HG02798 (cell line): ENCODE results near the gene EXOSC7.
"Not testable (repeated sequence)": the region's sequence is repeated elsewhere in the genome, so short reads cannot be mapped to it uniquely, and the experiment has no call there.

Source experiments
- ATAC-seq: cut with Tn5 transposase; IDR thresholded peaks from one replicate; pipeline ENCODE4 v1.9.1; 2021; ENCODE audit warnings: mild to moderate bottlenecking; ENCODE audit not compliant: unreplicated experiment, poor library complexity

The EXOSC7 gene

DNA sequence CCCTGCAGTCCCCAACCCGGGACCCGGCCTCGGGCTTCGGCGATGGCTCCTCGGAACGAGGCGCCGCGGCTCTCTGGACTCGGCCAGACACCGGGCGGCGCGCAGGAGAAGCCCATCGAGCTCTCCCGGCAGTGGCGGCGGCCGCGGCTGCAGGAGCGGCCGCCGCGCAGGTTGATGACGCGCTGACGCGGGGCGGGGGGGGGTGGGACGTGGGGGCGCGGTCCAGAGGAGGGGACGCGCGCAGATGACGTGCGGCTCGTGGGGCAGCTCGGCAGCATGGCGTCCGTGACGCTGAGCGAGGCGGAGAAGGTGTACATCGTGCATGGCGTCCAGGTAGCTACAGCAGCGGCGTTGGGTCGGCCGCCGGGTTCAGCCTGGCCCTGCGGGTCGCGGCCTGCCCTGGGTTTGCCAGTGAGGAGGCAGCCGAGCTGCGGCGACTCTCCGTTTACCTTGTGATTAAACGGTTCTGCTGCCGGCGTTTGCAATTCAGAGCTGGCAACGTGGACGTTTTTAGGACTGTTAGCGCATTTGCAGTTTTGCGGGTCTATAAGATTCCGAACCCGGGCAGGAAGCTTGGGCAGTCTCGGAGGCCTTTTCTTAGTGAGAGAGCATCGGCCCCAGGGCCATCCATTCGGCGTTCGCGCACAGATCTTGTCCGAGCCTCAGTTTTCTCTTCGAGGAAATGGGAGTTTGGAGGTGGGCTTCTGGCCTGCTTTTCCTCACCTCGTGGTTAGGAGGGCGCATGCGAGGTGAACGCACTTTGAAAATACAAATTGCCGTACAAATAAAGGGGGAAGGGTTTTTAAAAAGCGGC, at the start of gene EXOSC7, which contains the start of gene ZDHHC3:
EXOSC7 (plus strand) TSS at position 243 of the 814 bp plus-strand sequence; CDS start at position 277, 34 bp downstream.
ZDHHC3 (minus strand) TSS at position 173 of the 814 bp plus-strand sequence. CDS start 16,738 bp downstream, outside the sequence.
- ATAC-seq: peak; percentile 86

DNA sequence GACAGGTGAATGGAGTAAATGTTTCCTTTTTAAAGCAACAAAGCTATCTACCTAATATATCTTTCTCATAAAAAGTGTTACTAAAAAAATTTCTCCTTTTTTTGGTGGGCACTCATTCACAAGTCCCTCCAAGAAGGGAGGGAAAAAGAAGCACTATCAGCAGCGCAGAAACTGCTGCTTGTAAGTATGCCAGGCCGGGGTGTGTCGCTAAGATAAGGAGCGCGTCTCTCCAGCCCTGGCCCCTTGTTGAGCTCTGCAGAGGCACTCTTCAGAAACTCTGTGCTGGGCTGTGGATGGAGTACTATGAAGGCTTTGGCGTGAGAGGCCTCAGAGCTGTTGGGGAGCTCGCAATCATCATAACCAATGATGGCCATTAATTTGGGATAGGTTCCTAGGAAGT, 49.1 kb upstream of the EXOSC7 start:
- ATAC-seq: no peak

DNA sequence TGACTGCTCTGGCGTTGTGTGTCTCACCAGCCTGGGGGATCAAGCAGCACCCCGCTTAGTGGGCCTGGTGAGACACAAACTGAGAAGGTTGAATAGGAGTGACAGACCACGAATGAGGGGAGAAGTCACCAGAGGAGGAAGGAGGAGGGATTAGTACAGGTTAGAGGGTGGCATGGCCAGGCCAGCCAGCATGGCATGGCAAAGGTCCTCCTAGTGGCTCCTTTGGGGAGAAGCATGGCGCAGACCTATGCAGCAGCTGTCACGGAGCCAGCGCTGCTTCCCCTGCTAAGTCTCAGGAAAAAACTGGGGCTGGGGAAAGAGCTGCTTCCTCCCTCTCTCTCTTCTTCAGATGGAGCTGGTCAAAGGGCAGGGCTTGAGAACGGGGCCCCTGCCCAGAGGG, 48.7 kb upstream of the EXOSC7 start:
- no peak for ATAC-seq

DNA sequence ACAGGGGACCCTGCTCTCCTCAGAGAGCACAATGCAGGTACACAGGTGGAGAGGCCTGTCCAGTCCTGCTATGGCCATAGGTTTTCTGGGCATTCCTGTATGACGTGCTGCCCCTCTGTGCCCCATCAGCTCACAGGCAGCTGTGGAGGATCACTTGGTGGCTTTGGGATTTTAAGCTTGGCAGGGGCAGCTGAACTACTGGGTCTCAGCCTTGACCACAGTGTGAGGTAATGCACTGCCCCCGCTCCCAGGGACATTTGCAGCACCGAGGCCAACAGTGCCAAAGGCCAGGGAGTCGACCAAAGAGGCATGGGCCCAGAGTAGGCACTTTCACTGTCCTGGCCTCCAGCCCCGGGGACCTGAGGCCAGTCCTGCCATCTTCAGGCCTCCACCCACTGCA, 46.3 kb upstream of the EXOSC7 start:
- no peak for ATAC-seq

DNA sequence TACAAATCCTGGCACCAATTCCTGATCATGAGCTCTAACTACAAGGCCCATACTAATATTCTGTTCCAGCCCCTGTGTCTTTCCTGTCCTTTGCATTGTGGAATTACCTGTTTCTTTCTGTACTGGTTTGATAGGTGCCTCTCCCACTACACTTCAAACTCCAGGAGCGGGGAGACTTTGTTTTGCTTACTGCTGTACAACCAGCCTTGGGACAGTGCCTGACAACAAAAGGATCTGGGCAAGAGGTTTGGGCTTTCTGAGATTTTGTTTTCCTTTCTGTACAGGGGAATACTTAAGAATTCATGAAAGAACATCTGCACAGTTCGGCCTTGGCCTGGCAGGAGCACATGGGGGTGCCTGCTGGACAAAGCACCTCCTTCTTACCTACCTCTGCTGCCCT, 45.1 kb upstream of the EXOSC7 start:
- no peak for ATAC-seq

DNA sequence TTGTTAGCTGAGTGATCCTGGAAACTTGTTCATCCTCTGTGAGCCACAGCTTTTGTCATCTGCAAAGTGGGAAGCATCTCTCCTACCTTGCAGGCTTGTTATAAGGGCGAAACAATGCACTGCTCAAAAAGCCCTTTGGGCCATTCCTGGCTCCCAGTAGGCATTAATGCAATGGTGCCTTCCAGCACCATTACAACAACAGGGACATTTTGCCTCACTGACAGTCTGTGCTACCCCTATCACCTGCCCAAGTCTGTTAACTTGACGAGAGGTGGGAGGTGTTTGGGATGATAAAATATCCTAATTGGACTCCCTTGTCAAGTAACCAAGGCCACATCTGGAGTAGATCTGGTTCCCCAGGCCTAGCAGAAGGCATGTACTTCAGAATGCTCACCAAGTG, 44.3 kb upstream of the EXOSC7 start:
- ATAC-seq: no peak

DNA sequence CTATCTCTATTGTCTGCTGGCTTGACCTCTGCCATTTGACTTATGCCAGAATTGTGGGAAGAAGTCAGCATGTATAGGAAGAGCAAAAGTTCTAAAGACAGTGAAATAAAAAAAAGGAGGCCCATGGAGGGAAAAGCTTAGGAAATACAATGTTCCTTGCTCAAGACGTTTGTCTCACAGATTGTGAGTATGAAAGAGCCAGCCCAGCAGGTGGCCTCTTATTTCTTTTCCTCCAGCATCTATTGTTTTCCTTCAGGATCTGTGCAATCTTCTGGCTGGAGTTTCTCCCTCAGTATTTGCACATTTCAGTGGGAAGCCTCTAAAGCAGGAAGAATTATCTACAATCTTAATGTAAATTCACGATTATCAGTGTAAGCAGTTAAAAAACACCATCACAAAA, 43.8 kb upstream of the EXOSC7 start:
- no peak for ATAC-seq

DNA sequence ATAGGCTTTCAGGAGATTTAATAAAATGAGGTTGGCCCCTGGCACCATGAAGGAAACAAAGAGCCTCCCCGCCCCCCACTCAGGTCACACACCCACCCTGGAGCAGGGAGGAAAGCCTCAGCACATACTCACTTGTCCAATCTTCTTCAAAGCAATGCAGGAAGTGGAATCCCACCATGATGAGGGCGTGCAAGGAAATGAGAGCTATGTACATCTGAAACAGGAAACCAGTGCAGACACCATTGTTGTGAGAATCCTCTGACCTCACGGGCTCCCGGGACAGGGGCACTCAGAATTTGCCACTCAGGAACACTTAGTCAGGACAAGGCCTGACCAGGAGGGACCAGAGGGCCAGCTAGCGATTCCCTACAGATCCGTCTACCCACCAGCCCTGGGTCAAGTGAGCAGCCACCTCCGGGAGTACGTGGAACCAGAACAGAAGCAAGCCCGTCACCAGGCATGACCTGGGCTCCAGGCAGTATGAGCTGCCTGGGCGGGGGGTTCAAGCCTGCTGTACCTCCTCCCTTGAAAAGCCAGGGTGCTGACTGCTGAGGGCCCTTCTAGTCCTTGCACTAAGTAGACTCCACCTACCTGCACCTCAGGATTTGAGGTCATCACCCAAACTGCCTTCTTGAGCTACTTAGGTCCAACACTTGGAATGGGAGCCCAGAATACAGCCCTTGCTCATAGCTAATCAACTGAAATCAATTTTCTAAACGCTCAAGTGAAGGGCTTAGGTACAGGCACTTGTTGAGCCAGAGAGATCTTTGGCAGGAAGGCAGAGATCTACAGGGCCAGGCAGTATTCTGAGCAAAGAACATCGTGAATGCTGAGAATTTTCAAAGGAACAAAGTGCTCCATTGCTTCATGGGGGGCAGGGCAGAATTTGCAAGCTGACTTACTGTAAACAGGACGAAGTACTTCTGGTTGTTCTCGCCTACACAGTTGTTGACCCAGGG, 42.8 kb upstream of the EXOSC7 start:
- ATAC-seq: no peak

DNA sequence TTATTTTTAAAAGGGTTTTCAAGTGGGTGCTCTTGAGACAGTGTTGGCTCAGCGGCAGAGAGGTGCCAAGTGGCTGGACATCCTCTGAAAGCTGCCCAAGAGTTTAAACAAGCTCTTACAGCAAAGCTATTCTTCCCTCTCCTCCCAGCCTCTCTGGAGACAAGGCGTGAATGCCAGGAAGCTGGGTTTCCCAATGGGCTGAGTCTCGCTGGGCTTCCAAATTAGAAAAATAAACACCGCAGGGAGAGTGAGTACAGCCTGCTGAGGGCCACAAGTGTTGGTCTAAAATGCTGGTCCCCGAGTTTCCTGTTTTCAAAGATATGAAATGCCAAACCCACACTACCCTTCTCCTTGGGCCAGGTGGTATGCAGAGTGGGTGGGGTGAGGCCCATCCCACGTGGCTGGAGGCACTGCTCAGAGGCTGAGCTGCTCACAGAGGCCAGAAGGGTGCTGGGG, 36.4 kb upstream of the EXOSC7 start:
- ATAC-seq: no peak

DNA sequence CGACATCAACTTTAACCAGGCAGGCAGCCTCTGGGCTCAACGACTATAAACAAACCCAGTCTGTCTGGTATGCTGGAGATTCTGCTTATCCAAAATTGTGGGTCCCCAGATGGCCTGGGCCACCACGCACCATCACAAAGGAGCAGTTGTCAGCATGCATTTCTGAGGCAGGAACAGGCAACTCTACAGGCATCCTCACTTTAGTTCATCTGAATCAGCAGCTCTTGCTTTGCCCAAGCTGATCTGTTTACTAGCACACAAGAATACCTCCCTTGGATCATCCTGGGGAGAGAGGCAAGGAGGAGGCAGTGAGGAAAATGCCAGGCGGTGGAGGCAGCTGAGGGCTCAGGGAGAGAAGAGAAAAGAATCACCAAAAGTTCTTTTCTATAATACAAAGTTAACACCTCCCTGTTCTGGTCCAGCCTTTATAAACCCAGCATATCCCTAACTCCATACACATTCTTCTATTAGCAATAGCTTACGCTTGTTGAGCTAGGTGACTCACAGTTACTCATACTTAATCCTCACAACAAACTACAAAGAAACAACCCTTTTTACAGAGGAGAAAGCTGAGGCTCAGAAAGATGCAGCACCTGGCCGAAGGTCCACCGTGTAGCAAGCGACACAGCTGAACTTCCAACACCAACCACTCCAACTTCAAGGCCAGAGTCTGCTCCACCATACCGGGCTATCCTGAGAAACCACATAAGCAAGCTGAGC, 33.7 kb upstream of the EXOSC7 start:
- no peak for ATAC-seq

DNA sequence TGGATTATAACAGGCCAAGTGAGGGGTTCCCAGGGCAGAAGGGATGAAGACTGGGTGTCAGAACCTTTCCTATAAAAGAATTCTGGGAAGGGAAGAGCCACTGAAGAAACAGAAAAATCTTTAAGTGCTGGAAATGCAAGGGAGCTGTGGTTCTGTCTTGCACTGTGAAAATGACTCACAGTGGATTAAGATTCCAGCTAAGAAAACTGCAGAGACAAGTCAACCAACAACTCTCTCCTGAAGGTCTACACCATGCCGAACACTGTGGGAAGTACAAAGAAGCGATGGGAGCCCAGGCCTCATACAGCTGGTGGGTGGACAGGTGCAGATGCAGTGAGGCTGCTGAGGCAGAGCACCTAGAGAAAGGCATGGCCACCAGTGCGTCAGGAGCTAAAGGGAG, 27.8 kb upstream of the EXOSC7 start:
- no peak for ATAC-seq

DNA sequence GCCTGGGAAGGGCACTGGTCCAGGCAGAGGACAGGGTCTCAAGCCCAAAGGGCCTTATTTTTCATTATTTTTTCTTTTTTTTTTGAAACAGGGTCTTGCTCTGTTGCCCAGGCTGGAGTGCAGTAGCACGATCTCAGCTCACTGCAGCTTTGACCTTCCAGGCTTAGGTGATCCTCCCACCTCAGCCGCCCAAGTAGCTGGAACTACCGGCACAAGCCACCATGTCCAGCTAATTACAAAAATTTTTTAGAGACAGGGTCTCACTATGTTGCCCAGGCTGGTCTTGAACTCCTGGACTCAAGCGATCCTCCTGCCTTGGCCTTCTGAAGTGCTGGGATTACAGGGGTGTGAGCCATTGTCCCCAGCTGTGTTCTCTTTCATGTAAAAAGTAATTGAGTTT, 26.3 kb upstream of the EXOSC7 start:
- ATAC-seq: not testable (repeated sequence)

DNA sequence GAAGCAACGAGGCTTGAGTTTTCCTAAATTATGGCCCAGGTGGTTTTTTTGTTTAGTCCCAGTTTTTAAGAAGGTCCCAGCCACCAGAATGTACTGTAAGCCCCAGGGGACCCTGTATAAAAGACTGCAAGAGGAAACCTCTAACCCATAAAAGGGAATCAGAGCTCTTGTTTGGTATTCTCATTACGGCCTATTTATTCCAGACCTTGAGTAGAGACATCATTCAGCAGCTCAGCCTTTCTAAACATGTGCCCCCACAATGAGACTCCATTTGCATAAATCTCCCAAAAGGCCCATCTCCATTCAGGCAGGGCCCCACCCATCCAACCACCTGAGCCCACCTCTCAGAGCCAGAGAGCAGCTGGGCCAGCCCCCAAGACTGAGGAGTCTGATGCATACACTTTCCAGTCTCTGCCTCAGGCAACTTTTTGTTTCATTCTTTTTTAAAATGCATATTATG, 25.7 kb upstream of the EXOSC7 start:
- ATAC-seq: no peak

DNA sequence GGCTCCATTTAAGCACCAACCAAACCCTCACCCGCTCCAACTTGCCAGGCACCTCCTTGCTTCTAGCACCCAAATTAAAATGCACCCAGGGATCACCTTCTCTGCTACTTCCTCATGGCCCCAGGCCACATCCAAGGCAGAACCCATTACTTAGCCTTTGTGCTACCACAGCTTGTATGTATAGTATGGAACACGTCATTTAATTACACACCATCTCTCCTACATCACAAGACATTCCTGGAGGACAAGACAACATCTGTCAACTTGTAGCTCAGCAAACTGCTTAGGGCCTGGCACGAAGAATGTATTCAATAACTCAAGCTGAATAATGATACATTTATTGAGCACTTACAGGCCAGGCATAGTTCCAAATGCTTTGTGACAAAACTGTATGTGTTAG, 23.4 kb upstream of the EXOSC7 start:
- no peak for ATAC-seq

DNA sequence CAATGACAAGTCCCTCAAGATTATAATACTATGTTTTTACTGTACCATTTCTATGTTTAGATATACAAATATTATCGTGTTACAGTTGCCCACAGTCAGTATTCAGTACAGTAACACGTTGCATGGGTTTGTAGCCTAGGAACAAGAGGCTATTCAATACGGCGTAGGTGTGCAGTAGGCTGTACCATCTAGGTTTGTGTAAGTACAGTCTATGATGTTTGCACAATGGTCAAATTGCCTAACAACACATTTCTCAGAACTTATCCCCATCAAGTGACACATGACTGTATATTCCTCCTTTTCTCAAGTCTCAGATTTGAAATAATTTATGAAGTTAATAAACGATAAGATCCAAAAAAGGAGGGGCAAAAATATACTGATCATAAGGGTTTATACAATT, 21.7 kb upstream of the EXOSC7 start:
- ATAC-seq: no peak

DNA sequence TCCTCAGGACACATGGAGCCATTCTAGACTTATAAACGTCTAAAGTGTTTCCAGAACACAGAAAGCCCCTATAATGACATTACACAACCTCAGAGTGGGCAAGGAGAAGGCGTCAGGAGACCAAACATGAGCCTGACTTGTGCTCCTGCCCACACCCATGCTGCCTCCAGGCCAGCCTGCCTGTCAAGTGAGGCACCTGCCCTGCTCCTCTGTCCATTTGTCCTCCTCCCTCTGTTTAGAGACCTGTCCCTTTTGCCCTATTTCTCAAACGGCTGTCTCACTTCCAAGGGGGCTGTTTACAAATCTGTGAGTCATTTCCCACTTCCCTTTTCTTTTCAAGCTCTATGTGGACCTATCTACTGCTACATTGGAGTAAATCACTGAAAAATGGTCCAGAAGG, 21.1 kb upstream of the EXOSC7 start:
- ATAC-seq: peak; percentile 58

DNA sequence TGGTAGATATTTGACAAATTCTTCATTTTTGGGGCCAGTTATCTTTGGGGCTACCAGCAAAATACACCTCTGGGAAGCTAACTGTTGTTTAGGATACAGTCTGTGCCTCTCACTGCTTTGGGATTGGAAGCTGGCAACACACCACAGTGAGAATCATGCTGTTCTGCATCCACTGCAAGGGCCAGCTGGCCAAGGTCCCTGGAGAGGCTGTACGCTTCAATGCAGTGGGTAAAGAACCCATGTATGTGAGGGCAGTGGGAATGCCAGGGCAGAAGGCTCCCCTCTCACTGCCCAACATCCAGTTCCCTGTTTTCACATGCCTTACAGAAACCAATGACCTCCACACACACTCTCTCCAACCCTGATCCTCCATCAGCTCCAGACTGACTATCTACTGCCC, 20.1 kb upstream of the EXOSC7 start:
- ATAC-seq: no peak

DNA sequence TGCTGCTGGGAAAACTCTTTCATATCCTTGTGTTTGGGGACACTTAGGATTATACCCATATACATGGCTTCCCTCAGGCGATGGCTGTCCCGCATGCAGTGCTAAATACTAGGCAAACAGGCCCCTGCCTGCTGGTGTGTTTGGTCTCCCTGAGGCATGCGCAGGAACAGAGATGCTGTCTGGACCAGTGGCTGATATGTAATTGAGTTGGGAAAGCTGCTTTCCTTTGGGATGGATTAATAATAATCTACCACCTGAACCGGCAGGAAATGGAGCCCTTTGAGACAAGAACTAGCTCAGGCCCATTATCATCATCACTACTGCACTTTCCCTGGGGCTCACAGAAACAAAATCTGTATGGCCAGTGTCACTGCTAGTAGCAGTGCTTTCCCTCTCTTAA, 18.1 kb upstream of the EXOSC7 start:
- ATAC-seq: no peak

DNA sequence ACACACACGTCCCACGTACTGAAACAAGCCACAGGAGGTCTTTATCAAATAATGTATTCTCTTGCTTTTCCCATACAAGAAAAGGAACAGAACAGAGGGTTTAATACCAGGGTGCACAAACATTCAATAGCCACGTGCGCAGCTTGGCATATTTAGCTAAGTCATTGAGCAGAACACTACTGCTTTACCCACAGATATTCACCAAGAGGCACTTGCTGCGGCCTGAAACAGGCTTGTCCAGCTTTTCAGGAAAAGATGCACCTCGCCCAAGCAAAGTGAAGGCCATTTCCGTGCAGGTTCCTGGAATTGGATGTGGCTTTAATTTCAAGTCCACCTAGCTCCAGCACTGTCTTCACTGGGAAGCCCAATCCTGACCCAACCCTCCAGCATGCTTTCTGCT, 17.7 kb upstream of the EXOSC7 start:
- ATAC-seq: no peak

DNA sequence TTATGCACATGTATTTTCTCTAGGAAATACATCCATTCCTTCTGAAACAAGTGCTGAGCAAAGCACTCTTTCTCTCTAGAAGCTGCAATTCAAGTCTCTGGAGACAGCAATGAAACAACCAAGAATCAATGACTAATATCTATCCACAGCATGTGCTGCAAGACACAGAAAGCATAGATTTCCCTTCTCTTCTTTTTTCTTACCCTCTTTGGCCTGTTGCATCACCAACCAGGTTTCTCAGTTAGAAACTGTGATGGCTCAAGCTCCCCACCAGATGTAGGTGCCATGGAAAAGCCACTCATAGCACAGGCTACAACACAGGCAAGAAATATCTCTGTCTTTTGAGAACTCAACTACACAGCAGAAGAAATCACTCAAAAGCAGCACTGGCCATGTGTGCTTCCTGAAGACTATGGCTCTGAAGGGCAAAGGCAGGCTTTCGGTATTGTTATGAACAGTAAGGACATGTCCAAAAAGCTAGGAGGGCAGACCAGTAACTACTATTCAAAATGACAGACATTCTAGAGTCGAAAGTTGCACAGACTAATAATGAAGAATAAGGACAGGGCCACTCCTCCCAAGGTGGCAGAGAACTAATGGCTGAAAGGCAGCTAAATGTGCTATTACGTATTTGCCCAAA, 15.5 kb upstream of the EXOSC7 start:
- no peak for ATAC-seq
